NCI-H460 (cell line): Measurements from ENCODE around the gene MRC2. TPM values are rescaled to one million over a fixed set of nuclear protein-coding genes. Genes with fewer than 3 reads are reported as not detected.
A peak's percentile ranks its signal among the peaks of the same experiment; 100 is the strongest.
"Not testable (repeated sequence)": the region's sequence is repeated elsewhere in the genome, so short reads cannot be mapped to it uniquely, and the experiment has no call there.

Experiments used
- DNase-seq: peaks from one replicate; pipeline ENCODE4 v3.0.0-alpha.2; 2016; ENCODE audit warnings: low read depth; ENCODE audit errors: extremely low read depth
- total RNA-seq: library from RNA; depleted of rRNA; stranded (reverse); fragments of >200 nt; shearing (Covaris generic); gene quantifications from 2 replicates; pipeline ENCODE4 v1.2.3, GENCODE V29; 2014

MRC2 gene
- total RNA-seq, 1 experiment from 2014 or later: 5.9 TPM

DNA sequence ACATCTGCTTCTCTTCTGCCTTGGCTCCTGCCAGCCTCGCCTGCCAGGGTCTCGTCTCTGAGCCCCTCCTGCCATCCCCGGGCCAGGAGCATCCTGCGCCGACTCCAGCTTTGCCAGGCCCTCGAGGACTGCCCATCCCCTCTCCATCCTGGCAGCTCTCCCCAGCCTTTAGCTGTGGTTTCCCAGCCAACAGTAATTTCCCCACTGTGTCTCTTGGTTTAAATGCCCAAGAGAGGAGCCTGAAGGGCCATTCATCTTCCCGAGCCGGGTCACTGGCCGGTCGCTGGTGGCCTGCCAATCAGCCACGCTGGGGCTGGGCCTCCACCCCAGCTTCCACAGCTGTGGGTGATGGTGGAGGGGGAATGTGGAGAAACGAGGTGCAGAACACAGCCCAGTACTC, 47.8 kb downstream of the MRC2 start:
- DNase-seq: no peak

DNA sequence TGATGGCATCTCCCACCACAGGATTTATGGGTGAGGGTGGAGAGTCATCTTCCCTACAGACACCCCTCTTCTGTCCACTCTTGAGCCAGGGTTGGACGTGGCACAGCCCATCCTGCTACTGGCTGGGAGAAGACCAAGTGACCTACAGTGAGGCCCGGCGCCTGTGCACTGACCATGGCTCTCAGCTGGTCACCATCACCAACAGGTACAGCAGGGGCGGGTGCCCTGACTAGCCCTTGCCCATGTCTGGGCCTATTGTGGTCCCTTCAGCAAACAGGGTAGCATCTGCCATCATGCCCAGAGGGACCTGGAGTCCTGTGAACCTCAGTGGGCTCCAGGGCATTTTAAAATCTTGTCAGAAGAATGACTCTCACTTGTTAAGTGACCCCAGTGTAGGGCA, 48.2 kb downstream of the MRC2 start:
- DNase-seq: no peak

DNA sequence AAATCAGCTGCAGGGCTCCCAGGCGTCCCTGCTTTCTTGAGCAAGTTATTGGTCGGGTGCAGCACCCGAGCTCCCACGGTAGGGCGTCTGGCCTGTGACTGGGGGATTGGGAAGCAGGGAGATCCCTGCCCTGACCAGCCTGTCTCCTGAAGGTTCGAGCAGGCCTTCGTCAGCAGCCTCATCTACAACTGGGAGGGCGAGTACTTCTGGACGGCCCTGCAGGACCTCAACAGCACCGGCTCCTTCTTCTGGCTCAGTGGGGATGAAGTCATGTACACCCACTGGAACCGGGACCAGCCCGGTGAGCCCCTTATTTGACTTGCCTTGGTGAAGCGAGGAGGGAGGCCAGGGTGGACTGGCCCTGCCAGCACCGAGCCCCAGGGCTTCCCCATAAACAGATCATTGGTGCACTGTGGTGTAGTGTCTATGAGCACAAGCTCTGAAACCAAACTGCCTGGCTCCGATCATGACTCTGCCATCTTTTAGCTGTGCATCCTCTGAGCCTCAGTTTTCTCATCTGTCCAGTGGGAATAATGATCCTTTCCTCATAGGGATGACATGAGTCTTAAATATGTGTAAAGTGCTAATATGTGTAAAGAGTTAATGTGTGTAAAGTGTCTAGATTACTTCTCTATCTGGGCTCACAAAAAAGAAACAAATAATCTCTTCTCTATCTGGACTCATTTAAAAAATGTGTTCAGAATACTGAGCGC, 48.9 kb downstream of the MRC2 start:
- no peak for DNase-seq

DNA sequence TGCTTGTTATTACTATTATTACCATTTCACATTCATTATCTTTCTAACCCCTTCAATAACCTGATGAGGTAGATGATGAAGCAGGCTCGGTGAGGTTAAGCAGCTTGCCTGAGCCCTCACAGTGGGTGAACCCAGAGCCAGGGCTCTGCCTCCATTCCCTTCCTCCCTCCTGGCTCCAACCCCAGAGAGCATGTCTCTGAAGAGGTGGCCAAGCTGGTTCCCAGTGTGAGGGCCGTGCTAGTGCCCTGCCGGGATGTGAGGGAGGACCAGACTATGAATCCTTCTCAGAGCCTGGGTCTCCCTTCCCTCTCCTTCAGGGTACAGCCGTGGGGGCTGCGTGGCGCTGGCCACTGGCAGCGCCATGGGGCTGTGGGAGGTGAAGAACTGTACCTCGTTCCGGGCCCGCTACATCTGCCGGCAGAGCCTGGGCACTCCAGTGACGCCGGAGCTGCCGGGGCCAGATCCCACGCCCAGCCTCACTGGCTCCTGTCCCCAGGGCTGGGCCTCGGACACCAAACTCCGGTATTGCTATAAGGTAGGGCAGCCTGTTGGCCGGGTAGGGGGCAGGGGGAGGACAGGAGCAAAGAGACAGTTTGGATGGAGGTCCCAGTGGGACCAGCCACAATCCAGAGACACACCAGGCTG, 49.6 kb downstream of the MRC2 start:
- no peak for DNase-seq

DNA sequence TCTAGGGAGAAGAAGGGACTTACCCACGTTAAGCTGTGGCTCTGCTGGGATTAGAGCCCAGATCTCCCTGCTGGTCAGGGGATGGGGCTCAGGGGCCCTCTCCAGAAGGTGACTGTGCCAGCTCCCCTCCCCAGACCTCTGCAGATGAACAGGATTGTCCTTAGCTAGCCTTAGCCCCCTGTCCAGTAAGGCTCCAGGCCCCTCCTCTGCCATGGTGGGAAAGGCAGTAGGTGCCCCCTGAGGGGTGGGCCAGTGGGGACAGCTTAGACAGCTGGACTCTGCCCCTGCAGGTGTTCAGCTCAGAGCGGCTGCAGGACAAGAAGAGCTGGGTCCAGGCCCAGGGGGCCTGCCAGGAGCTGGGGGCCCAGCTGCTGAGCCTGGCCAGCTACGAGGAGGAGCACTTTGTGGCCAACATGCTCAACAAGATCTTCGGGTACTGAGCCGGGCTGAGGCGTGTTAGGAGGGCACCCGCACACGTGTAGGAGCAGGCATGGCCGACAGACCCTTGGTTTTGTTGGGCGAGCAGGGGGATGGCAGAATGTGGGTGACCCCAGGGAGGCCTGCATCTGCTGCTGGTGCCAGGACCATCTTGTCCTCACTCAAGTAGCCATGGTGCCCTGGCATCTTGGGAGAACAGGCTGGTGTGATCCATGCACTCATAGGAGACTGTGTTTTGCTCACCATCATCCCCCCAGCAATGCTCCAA, 50.9 kb downstream of the MRC2 start:
- no peak for DNase-seq

DNA sequence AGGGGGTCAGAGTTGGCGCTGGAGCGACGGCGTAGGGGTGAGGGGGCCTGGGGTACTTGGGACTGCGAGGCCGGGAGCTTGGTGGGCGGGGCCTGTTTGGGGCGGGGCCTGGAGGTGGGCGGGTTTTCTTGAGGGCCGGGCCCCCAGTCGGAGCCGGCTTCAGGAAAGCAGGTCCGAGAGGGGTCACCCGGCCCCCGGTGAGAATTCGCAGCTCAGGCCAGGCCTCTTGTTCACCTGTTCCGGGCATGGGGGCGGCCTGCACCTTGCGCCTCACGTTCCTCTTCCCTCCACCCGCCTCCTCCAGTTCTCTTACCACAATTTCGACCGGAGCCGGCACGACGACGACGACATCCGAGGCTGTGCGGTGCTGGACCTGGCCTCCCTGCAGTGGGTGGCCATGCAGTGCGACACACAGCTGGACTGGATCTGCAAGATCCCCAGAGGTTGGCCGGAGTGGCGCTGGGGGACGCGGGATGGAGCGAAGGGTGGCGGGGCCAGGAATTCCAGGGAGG, 52.5 kb downstream of the MRC2 start:
- DNase-seq: no peak

DNA sequence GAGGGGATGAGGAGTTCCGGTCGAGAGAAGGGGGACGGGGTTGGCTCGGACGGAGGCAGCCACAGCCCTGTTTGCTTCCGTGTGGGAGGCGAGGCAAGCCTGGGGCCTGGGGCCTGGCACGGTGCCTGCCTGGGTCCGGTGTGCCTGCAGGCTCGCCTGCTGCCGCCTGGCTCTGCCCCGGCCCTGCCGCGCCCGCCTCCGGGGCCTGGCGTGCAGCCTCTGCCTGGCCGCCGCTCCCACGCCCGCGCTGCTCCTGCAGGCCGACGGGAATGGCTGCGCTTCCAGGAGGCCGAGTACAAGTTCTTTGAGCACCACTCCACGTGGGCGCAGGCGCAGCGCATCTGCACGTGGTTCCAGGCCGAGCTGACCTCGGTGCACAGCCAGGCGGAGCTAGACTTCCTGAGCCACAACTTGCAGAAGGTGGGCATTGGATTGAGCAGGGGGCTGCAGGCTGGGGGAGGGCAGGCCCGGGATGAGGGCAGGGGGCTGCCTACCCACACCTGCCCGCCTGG, 53.1 kb downstream of the MRC2 start:
- no peak for DNase-seq

DNA sequence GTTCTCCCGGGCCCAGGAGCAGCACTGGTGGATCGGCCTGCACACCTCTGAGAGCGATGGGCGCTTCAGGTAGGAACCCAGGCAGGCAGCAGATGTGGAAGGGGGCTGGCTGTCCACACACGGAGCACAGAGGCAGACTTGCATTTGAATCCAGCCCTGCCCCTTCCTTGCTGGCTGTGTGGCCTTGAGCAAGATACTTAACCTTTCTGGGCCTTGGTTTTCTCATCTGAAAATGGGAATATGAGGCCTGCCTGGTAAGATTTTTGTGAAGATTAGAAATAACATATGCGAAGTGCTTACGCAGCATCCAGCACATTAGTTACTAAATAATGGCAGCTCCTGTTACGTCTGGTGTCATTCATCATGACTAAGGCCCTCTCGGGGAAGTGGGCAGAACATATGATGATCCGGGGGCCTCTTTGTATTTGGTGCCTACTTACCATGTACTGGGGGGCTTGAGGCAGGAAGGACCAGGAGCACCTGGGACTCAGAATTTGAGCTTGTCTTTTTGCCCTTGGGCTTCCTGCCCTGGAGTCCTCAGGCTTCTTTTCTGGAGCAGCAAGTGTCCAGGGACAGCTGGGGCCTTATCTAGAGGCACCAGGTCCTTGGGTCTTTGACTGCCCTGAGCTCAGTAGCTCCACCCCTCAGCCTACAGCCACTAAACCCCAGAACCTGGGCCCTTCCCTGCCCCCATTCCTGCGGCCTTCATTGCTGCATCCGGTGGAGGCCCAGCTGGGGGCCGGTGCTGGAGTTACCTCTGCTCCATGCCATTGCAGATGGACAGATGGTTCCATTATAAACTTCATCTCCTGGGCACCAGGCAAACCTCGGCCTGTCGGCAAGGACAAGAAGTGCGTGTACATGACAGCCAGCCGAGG, 53.8 kb downstream of the MRC2 start:
- DNase-seq: no peak

DNA sequence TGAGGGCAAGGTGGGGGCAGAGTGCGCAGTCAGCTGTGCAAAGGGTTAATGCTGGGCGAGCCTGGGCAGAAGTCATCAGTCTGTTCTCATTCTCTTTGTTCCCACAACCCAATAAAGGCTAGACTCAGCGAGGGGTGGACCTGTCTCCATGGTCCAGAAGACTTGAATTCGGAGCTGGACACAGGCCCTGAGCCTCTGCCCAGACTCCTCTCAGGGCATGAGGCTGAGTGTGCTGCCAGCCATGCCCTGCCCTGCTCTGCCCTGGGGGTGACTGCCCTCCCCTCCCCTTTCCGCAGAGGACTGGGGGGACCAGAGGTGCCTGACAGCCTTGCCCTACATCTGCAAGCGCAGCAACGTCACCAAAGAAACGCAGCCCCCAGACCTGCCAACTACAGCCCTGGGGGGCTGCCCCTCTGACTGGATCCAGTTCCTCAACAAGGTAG, 54.5 kb downstream of the MRC2 start:
- DNase-seq: no peak

DNA sequence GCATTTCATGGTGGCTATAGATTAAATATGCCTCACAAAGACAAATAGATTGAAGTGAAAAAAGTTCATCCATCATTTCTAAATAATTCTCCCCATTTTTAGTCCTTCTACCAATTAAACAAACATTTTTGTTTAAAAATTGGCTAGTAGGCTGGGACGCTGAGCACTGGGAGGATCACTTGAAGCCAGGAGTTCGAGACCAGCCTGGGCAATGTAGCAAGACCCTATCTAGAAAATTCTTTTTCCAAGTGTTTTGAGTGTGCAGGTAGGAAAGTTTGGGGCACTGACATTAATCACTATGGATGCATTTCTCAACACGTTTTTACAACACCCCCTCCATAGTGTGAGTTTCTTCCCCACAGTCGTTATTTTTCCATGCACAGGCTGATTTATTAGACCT, 56.7 kb downstream of the MRC2 start:
- DNase-seq: no peak

DNA sequence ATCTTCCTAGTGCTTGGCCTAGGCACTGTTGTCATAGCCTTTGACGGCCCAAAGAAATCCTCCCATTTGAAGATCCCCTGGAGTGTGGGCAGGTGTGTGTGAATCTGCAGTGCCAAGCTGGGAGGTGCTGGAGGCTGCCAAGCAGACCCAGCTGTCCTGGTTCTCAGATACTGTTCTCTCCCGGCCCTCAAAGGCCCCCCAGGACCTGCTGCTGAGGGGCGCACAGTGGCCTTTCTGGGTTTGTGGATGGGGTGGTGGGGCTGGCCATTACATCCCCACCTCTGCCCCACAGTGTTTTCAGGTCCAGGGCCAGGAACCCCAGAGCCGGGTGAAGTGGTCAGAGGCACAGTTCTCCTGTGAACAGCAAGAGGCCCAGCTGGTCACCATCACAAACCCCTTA, 60.5 kb downstream of the MRC2 start:
- DNase-seq: no peak

DNA sequence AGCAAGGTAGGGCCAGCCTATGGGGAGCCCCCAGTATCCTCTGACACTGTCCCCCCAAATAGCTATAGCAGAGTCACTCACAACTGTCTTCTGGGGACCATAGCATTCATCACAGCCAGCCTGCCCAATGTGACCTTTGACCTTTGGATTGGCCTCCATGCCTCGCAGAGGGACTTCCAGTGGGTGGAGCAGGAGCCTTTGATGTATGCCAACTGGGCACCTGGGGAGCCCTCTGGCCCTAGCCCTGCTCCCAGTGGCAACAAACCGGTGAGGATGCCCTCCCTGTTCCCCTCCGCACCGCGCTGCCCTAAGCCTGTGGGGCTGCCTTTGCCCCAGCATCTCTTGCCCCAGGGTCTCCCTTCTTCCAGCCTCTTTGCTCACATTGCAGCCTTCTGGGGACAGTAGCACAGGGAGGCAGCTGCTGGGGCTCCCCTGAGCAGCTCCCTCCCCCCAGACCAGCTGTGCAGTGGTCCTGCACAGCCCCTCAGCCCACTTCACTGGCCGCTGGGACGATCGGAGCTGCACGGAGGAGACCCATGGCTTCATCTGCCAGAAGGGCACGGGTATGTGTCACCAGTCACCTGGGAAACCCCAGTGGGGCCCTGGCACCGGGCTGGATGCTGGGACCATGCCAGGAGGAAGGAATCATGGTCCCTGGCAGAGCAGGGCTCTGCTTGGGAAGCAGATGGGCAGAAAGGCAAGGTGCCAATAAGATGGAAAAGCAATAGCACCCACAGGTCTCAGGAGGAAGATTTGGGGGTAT, 61.1 kb downstream of the MRC2 start:
- DNase-seq: no peak

DNA sequence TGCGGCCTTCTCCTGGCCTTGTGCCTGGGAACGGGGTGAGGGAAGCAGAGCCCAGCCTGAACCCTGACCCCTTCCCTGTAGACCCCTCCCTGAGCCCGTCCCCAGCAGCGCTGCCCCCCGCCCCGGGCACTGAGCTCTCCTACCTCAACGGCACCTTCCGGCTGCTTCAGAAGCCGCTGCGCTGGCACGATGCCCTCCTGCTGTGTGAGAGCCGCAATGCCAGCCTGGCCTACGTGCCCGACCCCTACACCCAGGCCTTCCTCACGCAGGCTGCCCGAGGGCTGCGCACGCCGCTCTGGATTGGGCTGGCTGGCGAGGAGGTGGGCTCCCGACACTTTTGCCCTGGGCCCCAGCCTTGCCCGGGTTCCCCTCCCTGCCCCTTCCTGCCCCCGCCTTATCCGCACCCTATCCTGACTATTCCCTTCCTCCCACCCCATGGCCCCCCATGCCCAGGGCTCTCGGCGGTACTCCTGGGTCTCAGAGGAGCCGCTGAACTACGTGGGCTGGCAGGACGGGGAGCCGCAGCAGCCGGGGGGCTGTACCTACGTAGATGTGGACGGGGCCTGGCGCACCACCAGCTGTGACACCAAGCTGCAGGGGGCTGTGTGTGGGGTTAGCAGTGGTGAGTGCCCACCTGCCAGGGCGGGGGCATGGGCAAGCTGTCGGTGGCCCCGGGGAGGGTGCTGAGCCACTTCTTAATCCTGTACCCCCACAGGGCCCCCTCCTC, 62.1 kb downstream of the MRC2 start:
- no peak for DNase-seq

DNA sequence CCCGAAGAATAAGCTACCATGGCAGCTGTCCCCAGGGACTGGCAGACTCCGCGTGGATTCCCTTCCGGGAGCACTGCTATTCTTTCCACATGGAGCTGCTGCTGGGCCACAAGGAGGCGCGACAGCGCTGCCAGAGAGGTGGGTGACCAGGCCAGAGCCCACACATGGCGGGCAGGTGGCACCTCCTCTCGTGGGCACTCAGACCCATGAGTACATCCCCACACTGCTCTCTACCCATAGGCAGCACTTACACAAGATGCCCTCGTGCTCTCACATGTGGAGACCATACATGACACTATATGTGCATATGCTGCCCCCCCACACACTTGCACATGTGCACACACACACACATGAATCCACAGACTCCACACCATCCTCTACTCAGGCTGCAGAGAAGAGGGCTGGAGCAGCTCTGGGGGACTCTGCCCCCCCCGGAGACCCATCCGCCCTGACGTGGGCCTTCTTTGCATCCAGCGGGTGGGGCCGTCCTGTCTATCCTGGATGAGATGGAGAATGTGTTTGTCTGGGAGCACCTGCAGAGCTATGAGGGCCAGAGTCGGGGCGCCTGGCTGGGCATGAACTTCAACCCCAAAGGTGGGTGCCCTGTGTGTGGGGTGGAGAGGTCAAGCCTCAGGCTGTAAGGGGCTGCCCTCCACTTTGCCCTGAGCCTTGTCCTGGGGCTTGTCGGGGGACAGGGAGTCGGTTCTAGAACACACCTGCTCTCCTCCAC, 62.9 kb downstream of the MRC2 start:
- DNase-seq: no peak

DNA sequence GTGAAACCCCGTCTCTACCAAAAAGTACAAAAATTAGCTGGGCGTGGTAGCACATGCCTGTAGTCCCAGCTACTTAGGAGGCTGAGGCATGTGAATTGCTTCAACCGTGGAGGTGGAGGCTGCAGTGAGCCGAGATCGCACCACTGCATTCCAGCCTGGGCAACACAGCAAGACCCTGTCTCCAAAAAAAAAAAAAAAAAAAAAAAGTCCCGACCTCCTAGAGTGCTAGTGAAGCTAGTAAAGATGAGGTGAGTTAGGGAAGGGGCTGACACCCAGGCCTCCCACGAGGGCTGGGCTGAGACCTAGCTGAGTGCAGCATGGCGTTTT, 64.1 kb downstream of the MRC2 start:
- DNase-seq: not testable (repeated sequence)

DNA sequence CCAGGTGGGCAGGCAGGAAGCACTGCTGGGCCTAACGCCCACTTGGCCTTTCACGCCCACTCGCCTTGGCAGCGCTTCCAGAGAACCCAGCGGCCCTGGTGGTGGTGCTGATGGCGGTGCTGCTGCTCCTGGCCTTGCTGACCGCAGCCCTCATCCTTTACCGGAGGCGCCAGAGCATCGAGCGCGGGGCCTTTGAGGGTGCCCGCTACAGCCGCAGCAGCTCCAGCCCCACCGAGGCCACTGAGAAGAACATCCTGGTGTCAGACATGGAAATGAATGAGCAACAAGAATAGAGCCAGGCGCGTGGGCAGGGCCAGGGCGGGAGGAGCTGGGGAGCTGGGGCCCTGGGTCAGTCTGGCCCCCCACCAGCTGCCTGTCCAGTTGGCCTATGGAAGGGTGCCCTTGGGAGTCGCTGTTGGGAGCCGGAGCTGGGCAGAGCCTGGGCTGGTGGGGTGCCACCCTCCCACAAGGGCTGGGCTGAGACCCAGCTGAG, 64.7 kb downstream of the MRC2 start:
- no peak for DNase-seq

DNA sequence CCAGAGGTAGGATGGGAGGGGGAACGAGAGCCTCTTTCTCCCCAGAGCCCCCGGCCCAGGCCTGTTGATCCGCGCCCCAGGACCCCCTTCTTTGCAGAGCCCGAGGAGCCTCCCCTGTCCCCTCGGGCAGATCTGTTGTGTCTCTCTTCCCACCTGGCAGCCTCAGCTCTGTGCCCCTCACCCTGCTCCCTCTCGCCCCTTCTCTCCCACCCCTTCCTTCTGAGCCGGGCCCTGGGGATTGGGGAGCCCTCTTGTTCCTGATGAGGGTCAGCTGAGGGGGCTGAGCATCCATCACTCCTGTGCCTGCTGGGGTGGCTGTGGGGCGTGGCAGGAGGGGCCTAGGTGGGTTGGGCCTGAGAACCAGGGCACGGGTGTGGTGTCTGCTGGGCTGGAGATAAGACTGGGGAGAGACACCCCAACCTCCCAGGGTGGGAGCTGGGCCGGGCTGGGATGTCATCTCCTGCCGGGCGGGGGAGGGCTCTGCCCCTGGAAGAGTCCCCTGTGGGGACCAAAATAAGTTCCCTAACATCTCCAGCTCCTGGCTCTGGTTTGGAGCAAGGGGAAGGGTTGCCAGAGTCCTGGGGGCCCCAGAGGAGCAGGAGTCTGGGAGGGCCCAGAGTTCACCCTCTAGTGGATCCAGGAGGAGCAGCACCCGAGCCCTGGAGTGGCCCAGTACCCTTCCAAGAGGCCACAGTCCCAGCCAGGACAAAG, 65.4 kb downstream of the MRC2 start:
- peak; percentile 23 for DNase-seq
